ENCODE measurements around the gene PMPCA.

The PMPCA gene

GRCh38 chr9:136436055-136436634, 25.7 kb downstream of the PMPCA start:
- no peak for DNase-seq (ENCODE audit: low spot score)

GRCh38 chr9:136437430-136437829, 27.0 kb downstream of the PMPCA start:
- peak; percentile 48 for DNase-seq (ENCODE audit: low spot score)

GRCh38 chr9:136437839-136438547, 27.5 kb downstream of the PMPCA start:
- peak; percentile 7 for DNase-seq (ENCODE audit: low spot score)

GRCh38 chr9:136438548-136439480, 28.4 kb downstream of the PMPCA start:
- peak; percentile 34 for DNase-seq (ENCODE audit: low spot score)

- peak; percentile 93 for DNase-seq (ENCODE audit: low spot score)
Measured at GRCh38 chr9:136439481-136440408, 29.3 kb downstream of the PMPCA start, which contains the start of gene INPP5E. Gene INPP5E, minus strand, starts transcription at chr9:136439845. Its CDS starts 426 bp downstream, at chr9:136439419.

GRCh38 chr9:136441191-136441680, 30.8 kb downstream of the PMPCA start:
- no peak for DNase-seq (ENCODE audit: low spot score)

GRCh38 chr9:136441681-136442245, 31.3 kb downstream of the PMPCA start:
- no peak for DNase-seq (ENCODE audit: low spot score)

GRCh38 chr9:136442265-136442664, 31.8 kb downstream of the PMPCA start:
- no peak for DNase-seq (ENCODE audit: low spot score)

GRCh38 chr9:136443087-136443486, 32.6 kb downstream of the PMPCA start:
- DNase-seq (ENCODE audit: low spot score) = no peak

- no peak for DNase-seq (ENCODE audit: low spot score)
Measured at GRCh38 chr9:136443687-136444086, 33.2 kb downstream of the PMPCA start.

- DNase-seq (ENCODE audit: low spot score) = no peak
Measured at GRCh38 chr9:136444102-136444501, 33.6 kb downstream of the PMPCA start.

GRCh38 chr9:136445799-136446198, 35.3 kb downstream of the PMPCA start:
- no peak for DNase-seq (ENCODE audit: low spot score)

GRCh38 chr9:136447173-136447778, 36.8 kb downstream of the PMPCA start:
- DNase-seq (ENCODE audit: low spot score) = no peak

- no peak for DNase-seq (ENCODE audit: low spot score)
Measured at GRCh38 chr9:136448655-136449054, 38.2 kb downstream of the PMPCA start.

GRCh38 chr9:136451221-136451877, 40.9 kb downstream of the PMPCA start:
- DNase-seq (ENCODE audit: low spot score) = no peak

GRCh38 chr9:136453326-136453725, 42.9 kb downstream of the PMPCA start:
- DNase-seq (ENCODE audit: low spot score) = no peak

GRCh38 chr9:136454026-136454796, 43.8 kb downstream of the PMPCA start:
- DNase-seq (ENCODE audit: low spot score) = no peak

- DNase-seq (ENCODE audit: low spot score) = no peak
Measured at GRCh38 chr9:136455043-136456002, 44.9 kb downstream of the PMPCA start.

All from AG08395 (cell line).